Measurements from ENCODE around the gene HRNR.
A peak's percentile ranks its signal among the peaks of the same experiment; 100 is the strongest.

HRNR gene

GRCh38 chr1:152189657-152190442, 34.1 kb downstream of the HRNR start:
- DNase-seq (ENCODE audit: low read depth in 2 of 2) = no peak

DNA sequence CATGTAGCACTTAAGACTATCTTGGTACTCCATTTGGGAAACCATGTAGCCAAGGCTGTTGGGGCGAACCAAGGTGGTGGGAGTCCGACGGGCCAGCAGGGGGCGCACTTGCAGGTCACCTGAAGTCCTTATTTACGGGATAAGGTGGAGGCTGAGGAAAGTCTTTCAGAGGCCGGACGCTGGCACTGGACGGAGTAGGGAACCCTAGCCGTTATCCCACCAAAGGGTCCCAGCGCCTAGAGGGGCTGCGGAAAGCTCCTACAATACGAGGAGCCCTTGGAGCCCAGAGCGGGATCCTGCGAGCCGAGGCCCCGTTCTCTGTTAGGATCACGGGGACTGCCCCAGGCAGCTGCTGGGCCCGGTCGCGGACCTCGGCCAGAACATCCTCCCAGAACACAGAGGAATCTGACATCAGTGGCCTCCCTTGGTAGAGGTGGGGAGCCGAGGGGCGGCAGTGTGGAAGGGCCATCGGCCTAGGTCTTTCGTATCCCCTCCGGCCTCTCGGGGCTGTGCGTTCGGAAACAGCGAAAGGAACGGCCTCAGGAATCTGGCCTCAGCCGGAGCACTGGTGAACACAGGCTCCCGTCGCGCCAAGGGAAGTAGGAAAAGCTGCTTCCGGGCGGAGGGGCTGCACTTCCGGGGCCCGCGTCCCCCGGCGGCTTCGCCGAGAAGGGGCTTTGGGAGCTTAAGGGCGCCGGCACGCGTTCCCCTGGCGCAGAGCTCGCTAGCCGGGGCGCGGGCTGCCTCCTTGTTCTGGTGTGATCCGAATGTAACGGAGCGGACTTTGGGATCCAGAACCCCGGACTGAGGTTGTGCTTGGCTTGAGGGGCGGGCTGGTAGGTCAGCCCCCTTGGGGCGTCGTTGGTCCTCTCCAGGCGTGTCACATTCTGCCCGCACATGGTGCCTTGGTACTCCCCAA, 35.1 kb downstream of the HRNR start:
- DNase-seq (ENCODE audit: low read depth in 2 of 2) = no peak

DNA sequence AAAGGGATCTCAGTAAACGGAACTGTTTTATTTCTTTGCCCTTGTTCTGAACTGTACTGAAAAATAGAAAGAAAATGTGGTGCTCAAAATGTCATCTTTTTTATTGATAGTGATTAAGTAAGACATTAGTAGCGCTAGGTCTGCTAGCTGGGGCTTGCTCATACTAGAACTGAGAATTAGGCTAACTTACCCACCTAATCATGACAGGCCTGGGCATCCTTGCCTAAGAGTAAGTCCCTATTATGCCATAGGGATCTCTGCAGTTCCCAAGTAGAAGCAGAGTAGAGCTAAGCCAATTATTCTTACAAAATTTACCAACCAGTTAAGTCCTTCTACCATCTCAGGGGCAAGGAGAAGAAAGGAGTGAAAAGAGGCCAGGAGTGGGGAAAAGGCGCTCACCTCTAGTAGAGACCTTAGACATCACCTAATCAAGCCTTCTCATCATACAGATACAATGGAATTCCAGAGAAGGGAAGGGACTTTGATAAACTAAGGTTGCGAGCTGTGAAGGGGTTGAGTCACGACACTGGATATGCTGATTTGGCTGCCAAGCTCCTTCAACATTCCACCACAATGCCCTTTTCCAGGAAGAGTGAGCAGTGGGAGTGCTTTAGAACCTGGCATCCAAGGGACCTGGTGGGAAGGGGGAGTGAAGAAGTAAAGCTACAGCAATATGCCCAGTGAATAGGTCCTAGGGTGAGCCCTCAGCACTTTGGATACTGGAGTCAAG, 37.3 kb downstream of the HRNR start:
- DNase-seq (ENCODE audit: low read depth in 2 of 2) = no peak

DNA sequence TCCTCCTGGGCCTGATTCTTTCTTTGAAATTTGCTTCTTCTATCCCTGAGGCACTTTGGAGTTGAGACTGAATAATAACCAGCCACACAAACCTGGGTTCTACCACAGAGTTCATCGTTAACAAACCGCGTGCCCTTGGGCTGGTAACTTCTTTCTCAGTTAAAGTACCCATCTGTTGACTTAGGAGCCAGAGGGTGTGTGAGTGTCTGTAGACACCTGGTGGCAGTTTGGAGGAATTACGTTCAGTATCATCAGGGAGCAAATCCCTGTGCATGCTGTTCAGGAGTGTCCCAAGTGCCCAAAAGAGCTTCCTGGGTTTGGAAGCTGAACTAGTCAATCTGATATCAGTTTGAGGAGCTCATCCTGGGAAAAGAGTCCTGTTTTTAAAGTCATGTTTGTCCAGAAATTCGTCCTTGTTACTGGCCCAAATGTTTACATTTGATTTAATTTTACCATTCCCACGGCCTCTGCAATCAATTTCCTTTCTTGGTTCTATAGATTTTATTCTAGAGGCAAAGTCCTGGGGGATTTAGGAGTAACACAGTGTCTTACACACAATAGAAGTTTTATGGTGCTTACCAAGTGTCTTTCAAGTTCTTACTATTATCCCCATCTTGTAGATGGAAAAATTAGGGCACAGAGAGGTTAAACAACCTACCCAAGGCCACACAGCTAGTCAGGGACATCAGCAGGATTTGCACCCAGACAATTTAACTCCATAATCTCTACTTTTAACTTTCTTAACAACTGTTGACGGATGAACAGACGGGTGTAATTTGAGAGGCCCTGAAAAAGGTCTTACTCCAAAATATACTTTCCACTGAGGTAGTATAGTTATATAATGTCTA, 38.2 kb downstream of the HRNR start:
- DNase-seq (ENCODE audit: low read depth in 2 of 2) = no peak

DNA sequence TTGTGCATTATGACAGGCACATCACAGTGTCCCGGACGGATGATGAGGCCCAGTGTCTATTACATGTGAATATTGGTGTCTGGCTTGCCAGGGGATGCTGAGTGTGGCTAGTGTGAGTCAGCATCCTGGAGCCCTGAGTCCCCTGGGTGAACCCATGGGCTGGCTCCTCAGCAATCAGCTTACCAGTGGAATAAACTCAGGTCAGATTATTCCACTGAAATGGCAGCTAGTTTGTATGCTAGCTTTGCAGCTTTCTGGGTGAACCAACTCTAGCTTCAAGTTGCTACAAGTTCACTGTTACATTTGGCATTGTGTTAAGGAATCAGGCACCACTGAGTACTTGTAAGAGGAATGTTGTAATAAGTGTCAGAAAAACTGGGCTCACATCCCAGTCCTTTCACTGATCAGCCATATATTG, 41.0 kb downstream of the HRNR start:
- no peak for DNase-seq (ENCODE audit: low read depth in 2 of 2)

DNA sequence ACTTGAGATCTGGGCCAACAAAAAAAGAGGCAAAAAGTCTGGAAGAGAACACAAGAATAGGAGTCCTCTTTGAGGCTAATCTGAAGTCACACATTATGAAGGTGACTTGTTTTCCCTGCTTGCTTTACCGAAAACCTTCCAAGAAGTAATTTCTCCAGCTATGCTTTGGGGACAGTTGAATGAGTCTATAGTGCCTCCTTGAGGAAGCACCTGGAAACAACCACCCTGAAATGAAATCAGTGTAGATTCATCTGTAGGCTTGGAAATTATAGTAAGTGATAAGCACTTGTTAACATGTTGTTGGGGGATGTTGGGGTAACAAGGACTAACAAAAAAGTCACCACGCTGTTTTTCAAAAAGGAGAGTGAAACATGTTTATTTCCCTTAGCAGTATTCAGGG, 41.6 kb downstream of the HRNR start:
- DNase-seq (ENCODE audit: low read depth in 2 of 2) = no peak

GRCh38 chr1:152179566-152179965, 44.4 kb downstream of the HRNR start:
- no peak for DNase-seq (ENCODE audit: low read depth in 2 of 2)

DNA sequence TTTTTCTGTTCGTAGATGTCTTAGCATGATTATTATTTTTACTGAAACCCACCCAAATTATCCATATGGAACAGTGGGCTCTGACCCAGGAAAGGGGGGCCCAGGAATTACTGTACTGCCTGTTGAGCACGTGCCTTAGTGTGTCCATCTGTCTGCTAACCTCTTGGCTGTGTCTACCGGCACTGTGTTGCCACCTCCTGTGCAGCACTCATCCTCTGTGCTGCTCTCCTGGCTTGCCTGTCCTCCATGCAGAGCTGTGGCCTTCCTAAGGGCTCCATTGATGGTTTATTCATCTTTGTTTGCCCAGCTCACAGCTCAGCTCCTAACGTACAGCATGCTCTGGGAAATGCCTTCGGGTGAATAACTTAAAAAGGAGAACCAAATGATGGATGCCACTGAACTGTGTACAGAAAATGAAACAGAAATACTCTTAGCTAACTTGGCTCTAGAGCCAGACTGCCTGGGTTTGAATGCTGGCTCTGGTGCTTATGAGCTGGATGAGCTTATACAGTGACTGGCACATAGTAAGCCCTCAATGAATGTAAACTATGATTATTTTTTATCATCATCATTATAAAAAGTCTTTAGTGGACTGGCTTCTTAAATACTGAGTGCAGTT, 53.6 kb downstream of the HRNR start:
- no peak for DNase-seq (ENCODE audit: low read depth in 2 of 2)

GRCh38 chr1:152169366-152170025, 54.5 kb downstream of the HRNR start:
- no peak for DNase-seq (ENCODE audit: low read depth in 2 of 2)

GRCh38 chr1:152168535-152168868, 55.5 kb downstream of the HRNR start:
- DNase-seq (ENCODE audit: low read depth in 2 of 2) = no peak

DNA sequence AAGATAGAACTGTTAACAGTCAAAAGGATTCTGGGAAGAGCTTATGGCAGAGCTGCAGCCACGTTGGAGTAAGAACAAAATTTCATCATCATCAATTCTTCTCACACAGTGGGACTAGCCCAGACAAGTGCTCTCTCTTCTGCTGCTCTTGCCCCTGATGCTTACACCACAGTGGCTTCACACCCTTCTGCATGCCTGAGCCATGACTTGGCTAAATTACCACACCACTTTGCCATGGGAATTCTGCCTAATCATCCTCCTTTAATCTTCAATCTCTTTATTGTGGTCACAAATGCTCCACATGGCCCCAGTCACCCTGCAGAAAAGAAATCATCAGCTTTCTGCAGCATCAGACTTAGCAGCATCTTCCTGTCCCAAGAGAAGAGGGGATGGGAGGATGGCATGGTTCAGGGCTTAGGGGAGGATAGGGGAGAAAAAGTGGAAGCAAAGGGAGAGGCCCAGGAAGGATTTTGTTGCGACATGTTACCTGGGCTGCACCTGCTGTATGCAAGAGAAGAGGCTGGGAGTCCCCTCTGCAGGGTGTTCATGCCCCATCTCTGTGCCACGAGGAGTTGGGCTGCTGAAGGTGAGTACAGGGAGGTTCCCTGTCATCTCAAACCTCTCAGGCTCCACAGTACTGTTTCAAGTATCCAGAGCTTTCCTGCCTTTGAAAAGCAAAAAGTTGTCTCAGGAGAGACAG, 56.0 kb downstream of the HRNR start:
- DNase-seq (ENCODE audit: low read depth in 2 of 2) = no peak

DNA sequence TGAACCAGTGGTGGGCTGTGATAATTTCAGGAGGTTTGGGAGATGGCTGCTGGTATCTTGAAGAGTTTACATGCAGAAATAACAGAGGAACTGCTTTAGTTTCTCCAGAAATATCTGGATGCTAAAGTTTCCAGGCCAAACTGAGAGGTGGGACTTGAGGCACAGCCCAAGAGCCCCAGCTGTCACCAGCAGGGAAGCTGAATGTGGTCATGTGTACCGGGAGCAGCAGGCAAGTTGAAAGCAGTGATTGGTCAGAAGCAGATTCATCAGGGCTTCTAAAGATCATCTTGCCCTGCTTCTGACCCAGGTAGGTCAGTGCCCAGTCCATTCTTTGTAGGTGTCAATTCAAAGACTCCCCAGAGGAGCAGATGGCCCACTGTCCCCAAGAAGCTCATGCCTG, 57.0 kb downstream of the HRNR start:
- no peak for DNase-seq (ENCODE audit: low read depth in 2 of 2)

DNA sequence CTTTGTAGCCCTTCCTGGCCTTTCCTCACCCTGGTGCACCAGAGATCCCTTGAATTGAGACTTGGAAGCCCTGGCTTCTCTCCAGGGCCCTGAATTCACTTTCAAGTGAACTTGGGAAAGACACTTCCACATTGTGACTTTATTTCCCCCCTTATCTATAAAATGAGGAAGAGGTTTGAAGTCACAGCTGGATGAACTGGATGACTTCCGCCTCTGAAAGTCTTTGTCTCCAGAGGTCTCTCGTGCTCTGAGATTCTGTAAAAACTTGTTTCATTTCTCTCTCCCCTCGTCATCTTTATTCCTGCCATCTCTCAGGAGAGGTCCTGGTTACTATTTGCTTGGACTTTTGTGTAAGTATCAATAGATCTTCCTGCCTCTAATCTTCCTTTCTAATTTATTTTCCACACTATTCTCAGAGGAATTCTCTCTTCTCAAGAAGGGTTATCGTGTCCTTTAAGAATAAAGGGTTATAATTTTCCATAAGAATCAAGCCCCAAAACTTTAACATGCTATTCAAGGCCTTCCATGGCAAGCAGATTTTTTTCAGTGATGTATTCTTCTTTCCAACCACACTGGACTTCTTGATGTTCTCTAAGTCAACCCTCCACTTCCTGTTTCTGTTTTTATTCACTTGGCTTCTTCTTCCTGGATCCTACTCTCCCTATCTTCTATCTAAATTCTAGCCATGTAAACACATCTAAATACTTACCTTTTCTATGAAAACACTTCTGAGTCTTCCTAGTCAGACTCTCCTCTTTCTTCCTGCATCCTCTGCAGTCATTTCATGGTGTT, 58.5 kb downstream of the HRNR start:
- no peak for DNase-seq (ENCODE audit: low read depth in 2 of 2)

- DNase-seq (ENCODE audit: low read depth in 2 of 2) = no peak
These were observed 59.4 kb downstream of the HRNR start for GRCh38 chr1:152164517-152165136.

DNA sequence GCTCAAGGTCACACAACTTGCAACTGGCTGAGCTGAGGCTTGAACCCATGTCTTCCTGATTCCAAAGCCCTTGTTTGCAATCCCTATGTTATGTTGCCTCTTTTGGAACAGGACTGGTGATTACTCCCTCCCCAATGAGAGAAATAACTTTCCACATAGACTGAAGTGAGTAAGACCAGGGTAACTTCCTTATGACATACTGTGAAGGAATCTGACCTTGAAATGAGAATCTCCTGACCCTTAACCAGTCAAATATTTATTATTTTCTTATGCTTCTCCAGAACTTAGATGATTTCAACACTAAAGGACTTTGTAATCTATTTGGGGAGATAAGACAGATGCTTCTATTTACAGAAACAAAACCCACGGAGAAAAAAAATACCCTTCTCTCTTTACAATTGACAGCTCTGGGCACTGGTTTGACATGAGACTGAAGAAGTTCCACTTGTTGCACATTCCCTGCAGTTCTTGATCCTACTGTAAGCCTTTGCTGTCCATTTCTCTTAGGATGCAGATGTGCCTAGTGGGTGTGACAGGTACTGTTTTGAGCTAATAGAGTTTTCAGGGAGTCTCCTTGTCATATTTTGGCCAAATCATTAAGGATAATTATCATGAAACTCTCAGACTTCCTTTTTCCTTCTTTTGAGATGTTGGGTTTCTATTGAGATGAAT, 61.1 kb downstream of the HRNR start:
- DNase-seq (ENCODE audit: low read depth in 2 of 2) = peak in 1 of 2 experiments; percentile 18
